Endothelial cell of umbilical vein (primary cell): ENCODE data around the gene RCVRN.

ENCODE experiments used
- EZH2 ChIP-seq: IDR thresholded peaks from 2 replicates; pipeline ENCODE4 v1.6.1; 2012; ENCODE audit warnings: borderline replicate concordance, low read depth, mild to moderate bottlenecking, moderate library complexity, low read length, inconsistent platforms; ENCODE audit not compliant: severe bottlenecking
- GATA2 ChIP-seq: IDR thresholded peaks from 2 replicates; pipeline ENCODE4 v1.7.0; 2011; ENCODE audit warnings: low read depth, mild to moderate bottlenecking, moderate library complexity, mixed read lengths, low read length; ENCODE audit not compliant: insufficient read length, insufficient read depth
- MAX ChIP-seq: IDR thresholded peaks from 2 replicates; pipeline ENCODE4 v1.6.1; 2011; ENCODE audit not compliant: insufficient read depth, insufficient read length
- POLR2A ChIP-seq: IDR thresholded peaks from 2 replicates; pipeline ENCODE4 v1.6.1; 2012; ENCODE audit warnings: low read depth, mild to moderate bottlenecking, control low read depth, low read length
- POLR2AphosphoS5 ChIP-seq: IDR thresholded peaks from 2 replicates; pipeline ENCODE4 v1.6.1; 2012; ENCODE audit warnings: low read depth, mild to moderate bottlenecking, control low read depth, low read length, moderate library complexity; ENCODE audit not compliant: insufficient read depth
- TF ChIP-seq, protein P1 (sequence below), 2 donors: IDR thresholded peaks; 1 replicate in 1 of 2; 2 replicates in 1 of 2; pipeline ENCODE4 v1.5.1; 2011; ENCODE audit warnings: low read length in 2 of 2, mild to moderate bottlenecking in 2 of 2, moderate library complexity in 2 of 2, control low read depth in 1 of 2, inconsistent platforms in 1 of 2, low read depth in 1 of 2; ENCODE audit not compliant: insufficient read depth in 1 of 2; ENCODE audit errors: extremely low read depth in 1 of 2

- TF ChIP-seq POLR2AphosphoS5, result no peak
- TF ChIP-seq, protein P1, sequence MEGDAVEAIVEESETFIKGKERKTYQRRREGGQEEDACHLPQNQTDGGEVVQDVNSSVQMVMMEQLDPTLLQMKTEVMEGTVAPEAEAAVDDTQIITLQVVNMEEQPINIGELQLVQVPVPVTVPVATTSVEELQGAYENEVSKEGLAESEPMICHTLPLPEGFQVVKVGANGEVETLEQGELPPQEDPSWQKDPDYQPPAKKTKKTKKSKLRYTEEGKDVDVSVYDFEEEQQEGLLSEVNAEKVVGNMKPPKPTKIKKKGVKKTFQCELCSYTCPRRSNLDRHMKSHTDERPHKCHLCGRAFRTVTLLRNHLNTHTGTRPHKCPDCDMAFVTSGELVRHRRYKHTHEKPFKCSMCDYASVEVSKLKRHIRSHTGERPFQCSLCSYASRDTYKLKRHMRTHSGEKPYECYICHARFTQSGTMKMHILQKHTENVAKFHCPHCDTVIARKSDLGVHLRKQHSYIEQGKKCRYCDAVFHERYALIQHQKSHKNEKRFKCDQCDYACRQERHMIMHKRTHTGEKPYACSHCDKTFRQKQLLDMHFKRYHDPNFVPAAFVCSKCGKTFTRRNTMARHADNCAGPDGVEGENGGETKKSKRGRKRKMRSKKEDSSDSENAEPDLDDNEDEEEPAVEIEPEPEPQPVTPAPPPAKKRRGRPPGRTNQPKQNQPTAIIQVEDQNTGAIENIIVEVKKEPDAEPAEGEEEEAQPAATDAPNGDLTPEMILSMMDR (IDR thresholded peaks at IDR 0.05; ENCODE audit: extremely low read depth in 1 of 2, insufficient read depth in 1 of 2, low read depth in 1 of 2, low read length in 2 of 2), result no peak
- no peak for TF ChIP-seq EZH2
- TF ChIP-seq GATA2, result no peak
- no peak for TF ChIP-seq POLR2A
- TF ChIP-seq MAX, result no peak
These were observed 13.3 kb upstream of the RCVRN start for GRCh38 chr17:9918352-9918751.
